VCaP (cell line): ENCODE results near the gene SYNGR2.

Experiments used
- H3K27ac ChIP-seq: fragments of 450-650 bp; 2 replicates; pipeline ENCODE4 v1.5.1; 2017
- TF ChIP-seq, protein P1 (sequence below): fragments of 450-650 bp; conservative IDR thresholded peaks from 2 replicates; pipeline ENCODE4 v1.5.1; 2017; ENCODE audit warnings: mild to moderate bottlenecking, moderate library complexity

The SYNGR2 gene

DNA sequence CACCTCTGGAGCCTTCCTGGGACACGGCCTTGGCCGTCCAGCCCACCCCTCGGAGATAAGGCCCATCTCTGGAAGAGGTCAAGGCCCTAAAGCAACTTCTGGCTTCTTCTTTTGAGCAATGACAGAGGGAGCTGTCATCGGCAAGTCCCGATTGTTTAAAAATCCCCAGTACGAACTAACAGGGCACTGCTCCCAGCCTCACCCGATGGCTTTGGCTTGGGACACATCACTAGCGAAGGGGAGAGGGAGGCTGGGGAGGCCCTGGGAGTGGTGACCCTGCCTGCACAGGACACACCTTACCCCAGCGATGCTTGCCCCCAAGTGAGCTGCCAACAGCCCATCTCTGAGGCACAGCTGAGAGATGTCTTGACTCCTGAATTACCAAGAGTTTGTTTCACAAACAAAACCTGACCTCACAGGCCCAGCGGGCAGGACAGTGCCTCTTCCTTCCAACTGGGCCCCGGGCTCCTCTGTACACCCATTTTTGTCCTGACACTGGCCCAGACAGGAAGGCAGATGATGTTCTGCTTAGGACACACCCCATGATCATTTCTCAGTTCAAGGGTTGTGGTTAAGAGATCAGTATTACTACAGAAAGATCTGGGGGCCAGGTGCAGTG, 4.8 kb downstream of the SYNGR2 start:
- TF ChIP-seq, protein P1, sequence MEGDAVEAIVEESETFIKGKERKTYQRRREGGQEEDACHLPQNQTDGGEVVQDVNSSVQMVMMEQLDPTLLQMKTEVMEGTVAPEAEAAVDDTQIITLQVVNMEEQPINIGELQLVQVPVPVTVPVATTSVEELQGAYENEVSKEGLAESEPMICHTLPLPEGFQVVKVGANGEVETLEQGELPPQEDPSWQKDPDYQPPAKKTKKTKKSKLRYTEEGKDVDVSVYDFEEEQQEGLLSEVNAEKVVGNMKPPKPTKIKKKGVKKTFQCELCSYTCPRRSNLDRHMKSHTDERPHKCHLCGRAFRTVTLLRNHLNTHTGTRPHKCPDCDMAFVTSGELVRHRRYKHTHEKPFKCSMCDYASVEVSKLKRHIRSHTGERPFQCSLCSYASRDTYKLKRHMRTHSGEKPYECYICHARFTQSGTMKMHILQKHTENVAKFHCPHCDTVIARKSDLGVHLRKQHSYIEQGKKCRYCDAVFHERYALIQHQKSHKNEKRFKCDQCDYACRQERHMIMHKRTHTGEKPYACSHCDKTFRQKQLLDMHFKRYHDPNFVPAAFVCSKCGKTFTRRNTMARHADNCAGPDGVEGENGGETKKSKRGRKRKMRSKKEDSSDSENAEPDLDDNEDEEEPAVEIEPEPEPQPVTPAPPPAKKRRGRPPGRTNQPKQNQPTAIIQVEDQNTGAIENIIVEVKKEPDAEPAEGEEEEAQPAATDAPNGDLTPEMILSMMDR: no peak
- H3K27ac ChIP-seq: peak overlapping the region; percentile 96

DNA sequence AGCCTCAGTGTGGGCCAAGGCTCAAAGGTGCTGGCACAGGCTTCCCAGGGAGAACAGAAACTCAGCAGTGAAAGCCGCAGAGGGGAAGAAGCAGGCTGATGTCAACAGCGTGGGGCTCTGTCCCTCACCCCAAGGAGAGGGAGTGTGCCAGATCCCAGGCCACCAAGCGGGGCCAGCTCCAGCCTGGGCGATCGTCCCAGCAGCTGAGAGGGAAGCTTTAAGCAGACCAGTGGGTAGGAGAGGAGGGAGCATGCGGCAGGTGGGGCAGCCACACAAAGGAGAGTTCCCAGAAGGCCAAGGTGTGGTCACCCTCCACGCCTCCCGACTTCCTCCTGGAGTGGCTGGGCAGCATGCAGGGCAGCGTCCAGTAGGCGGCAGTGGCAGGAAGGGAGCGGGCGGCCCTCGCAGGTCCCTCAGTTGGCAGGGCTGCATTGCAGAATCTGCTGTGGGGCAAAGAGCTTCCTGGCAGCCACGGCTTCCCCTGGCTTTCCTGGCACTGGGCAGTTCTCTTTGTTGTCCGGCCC, 6.0 kb downstream of the SYNGR2 start:
- TF ChIP-seq, protein P1: peak; percentile 84
- peak overlapping the region; percentile 96 for H3K27ac ChIP-seq

DNA sequence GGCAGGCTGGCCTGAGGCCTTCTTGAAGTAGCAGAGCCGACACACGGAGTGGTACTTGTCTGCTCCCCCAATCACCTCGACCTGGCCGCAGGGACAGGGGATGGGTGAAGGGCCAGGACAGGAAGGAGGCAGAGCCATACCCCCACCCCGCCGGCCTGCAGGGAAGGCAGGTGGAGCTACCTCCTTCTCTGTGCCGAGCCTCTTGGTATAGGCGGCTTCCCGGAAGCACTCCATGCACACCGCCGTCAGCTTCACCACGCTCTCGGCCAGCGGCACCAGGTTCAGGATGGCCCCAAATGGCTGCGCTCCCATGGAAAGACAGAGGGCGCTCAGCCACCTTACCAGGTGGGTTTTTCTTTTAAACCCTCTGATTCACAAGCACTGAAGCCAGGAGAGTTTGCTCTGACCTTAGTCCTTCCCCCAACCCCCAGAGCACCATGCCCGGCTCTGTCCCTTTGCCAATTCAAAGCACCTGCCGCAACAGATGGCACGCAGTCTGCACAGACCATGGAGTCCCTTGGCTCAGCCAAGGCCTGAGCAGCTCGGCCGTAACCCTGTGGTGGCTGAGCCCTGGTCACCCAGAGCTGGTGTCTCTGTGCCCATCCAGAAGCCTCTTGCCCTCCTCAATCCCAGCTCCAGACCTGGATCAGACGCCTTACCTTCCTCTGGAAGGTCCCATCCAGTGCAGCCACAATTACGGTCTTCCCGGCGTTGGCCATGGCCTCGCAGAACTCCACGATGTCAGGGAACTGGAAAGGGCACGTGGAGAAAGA, 6.7 kb downstream of the SYNGR2 start:
- H3K27ac ChIP-seq: peak overlapping the region; percentile 96
- TF ChIP-seq, protein P1: peak; percentile 67

DNA sequence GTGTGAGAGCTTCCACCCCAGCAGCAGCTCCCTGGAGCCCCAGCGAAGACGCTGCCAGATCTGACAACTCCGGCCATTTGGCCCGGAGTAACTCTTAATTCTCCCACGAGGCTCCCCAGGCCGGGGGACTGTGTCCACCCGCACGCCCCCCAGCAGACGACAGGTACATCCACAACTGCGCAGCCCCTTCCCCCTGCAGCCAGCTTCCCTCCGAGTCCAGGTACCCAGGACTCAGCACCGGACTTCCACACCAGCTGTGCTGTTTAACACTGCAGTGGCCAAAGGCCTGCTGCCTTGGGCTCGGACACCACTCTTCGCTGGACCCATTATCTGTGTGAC, 7.2 kb downstream of the SYNGR2 start:
- TF ChIP-seq, protein P1: no peak
- H3K27ac ChIP-seq: peak overlapping the region; percentile 96

DNA sequence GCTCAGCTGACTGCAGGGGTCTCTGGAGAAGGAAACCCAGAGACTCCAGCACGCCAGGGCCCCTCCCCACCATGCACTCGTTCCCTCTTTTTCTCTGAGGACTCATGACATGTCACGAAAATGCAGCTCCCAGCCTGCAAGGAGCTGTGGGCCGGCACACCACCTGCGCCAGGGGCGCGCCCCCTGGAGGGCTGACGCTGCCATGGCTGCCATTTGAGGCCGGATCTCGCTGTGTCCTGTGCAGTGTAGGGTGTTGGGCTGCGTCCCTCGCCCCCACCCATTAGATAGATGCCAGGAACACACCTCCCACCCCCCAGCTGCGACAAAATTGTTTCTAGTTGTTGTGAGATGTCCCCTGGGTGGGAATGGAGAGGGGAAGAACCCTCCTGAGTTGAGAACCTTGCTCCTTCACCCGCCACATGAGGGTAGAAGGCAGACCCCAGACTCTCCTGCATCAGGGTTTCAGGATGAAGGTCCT, 8.2 kb downstream of the SYNGR2 start:
- H3K27ac ChIP-seq: peak overlapping the region; percentile 96
- TF ChIP-seq, protein P1: peak; percentile 81

DNA sequence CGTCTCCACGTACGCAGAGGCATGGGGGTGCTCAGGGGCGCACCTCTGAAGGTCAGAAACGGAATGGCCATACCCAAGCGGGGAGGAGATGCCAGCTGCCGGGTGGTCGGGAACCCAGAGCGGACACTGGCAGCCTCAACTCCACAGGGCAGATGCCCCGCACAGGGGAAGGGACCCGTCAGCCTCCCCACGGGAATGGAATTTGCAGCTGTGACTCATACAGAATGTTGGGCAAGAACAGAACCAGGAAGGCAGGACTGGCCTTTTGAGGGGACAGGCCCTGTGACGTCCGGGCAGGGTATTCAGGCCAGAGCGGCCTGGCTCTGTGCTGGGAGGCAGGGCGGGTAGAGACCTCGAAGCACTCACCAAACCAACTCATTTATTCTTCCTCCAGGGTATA, 11.0 kb downstream of the SYNGR2 start:
- TF ChIP-seq, protein P1: no peak
- H3K27ac ChIP-seq: peak overlapping the region; percentile 96

DNA sequence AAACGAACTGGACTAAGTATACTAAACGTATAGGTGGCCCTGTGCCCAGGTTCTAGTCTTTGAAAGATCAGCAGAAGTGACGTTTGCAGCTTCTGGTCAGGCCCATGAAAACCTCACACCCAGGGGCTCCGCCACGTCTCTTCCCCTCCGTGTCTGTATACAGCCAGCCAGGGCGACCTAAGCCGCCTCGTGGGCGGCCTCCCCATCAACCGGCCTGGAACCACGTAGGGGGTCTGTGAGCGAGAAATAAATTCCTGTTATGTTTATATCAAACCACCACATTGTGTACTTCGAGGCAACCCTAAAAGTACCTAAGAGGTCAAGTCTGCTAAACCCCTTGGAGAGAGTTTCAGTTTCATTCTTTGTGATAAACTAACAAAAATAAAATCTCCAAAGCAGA, 11.7 kb downstream of the SYNGR2 start:
- peak overlapping the region; percentile 96; the same call in 1 of the 2 replicates for H3K27ac ChIP-seq
- TF ChIP-seq, protein P1: no peak
